Sigmoid colon (tissue), 7 donors: ENCODE results near the gene LIMS1. TPM values are rescaled to one million over a fixed set of nuclear protein-coding genes. Genes with fewer than 3 reads are reported as not detected.

Source experiments
- DNase-seq: peaks from one replicate; pipeline ENCODE4 v3.0.0-alpha.2; 2019
- H3K27ac ChIP-seq, 4 donors: fragments of 200-600 bp; sonication (generic); one replicate each; pipeline ENCODE4 v1.5.1; 2016 to 2019; ENCODE audit warnings: mild to moderate bottlenecking in 1 of 4
- H3K27me3 ChIP-seq, 3 donors: fragments of 200-600 bp; sonication (generic); one replicate each; pipeline ENCODE4 v1.5.1; 2019; ENCODE audit warnings: mild to moderate bottlenecking in 1 of 3
- H3K36me3 ChIP-seq, 4 donors: fragments of 200-600 bp; sonication (generic); one replicate each; pipeline ENCODE4 v1.5.1; 2016 to 2019
- H3K4me1 ChIP-seq, 4 donors: fragments of 200-600 bp; sonication (generic); one replicate each; pipeline ENCODE4 v1.5.1; 2017 to 2019
- H3K4me3 ChIP-seq, 4 donors: fragments of 200-600 bp; sonication (generic); one replicate each; pipeline ENCODE4 v1.5.1; 2017 to 2019; ENCODE audit warnings: mild to moderate bottlenecking in 2 of 4, moderate library complexity in 1 of 4
- H3K9me3 ChIP-seq, 4 donors: fragments of 200-600 bp in 3 of 4; sonication (generic) in 3 of 4; one replicate each; pipeline versions ENCODE4 v1.5.1 to v1.6.1; 2013 to 2019
- CTCF ChIP-seq, 4 experiments: fragments of 450-650 bp in 3 of 4; fragments of 200-600 bp in 1 of 4; IDR thresholded peaks; one replicate each; pipeline ENCODE4 v1.5.1; 2016 to 2019; ENCODE audit warnings: antibody characterized with exemption in 4 of 4, mild to moderate bottlenecking in 3 of 4, moderate library complexity in 2 of 4
- EP300 ChIP-seq, 4 donors: sonication (generic); formaldehyde crosslinking; IDR thresholded peaks; one replicate each; pipeline ENCODE4 v1.6.1; 2017; ENCODE audit warnings: antibody characterized with exemption in 4 of 4
- POLR2A ChIP-seq, 2 donors: fragments of 450-650 bp; IDR thresholded peaks; one replicate each; pipeline ENCODE4 v1.6.1; 2016; ENCODE audit warnings: antibody characterized with exemption in 2 of 2, mild to moderate bottlenecking in 2 of 2, moderate library complexity in 2 of 2
- POLR2AphosphoS5 ChIP-seq, 4 donors: sonication (generic); formaldehyde crosslinking; IDR thresholded peaks; one replicate each; pipeline ENCODE4 v1.6.1; 2017; ENCODE audit warnings: antibody characterized with exemption in 4 of 4
- WGBS, 2 donors: extraction: QIAGEN DNeasy Blood & Tissue Kit; methylation state at CpG; one replicate each; pipeline ENCODE4 v1.1.7; 2013; 5-methylcytosine and 5-hydroxymethylcytosine counted together
- intact Hi-C: fragments of 100-400 bp; cut with DNase I; formaldehyde crosslinking; loops from one replicate; pipeline ENCODE4 v1.15.1; 2023
- polyA plus RNA-seq, 3 donors: library from polyadenylated mRNA; stranded (reverse); fragments of 200-250 nt; gene quantifications; one replicate each; pipeline ENCODE4 v1.2.3, GENCODE V29; 2013
- total RNA-seq, 4 donors: library from RNA; depleted of rRNA; stranded (reverse); fragments of >200 nt; gene quantifications; one replicate each; pipeline ENCODE4 v1.1.0, GENCODE V29; 2016
- donor health status: healthy with polysubstance abuse.
- donor health status: Bipolar disorder and iron deficiency.
- donor health status: healthy.

LIMS1 gene
- total and polyA plus RNA-seq, 7 donors: 16.2 to 185 (median 65.3) TPM

GRCh38 chr2:108633409-108633808, 99.1 kb downstream of the LIMS1 start:
- Histone ChIP-seq H3K36me3 (no peaks in the 10 kb centered on the region), H3K27me3 (no peaks in the 10 kb centered on the region), H3K27ac (peak overlapping the region; percentile 4 to 69 (median 50)), H3K9me3 (no peaks in the 10 kb centered on the region), H3K4me1 (peaks cover 0 to 80% (median 66%) of the 10 kb centered on the region in 4 donors), H3K4me3 (no peak overlapping the region)
- TF ChIP-seq EP300 (IDR thresholded peaks at IDR 0.05) (no peak), CTCF (IDR thresholded peaks at IDR 0.05) (no peak), POLR2AphosphoS5 (IDR thresholded peaks at IDR 0.05) (no peak), POLR2A (IDR thresholded peaks at IDR 0.05) (no peak)
- WGBS, 2 donors: 17 to 55% methylated on average over 1 of the region's 1 CpG
- DNase-seq: no peak
- intact Hi-C loops: no loop called here

- H3K4me3 ChIP-seq: no peak overlapping the region
- H3K36me3 ChIP-seq: no peaks in the 10 kb centered on the region
- peak overlapping the region; percentile 4 to 69 (median 50) for H3K27ac ChIP-seq
- intact Hi-C loops: loop anchor here (2.0 kb wide), 1 partner anchor 19 kb away; no protein-coding TSS in a partner anchor
- no peak for DNase-seq
- no peaks in the 10 kb centered on the region for H3K27me3 ChIP-seq
- TF ChIP-seq POLR2AphosphoS5 (IDR thresholded peaks at IDR 0.05): no peak
- no peak for TF ChIP-seq POLR2A (IDR thresholded peaks at IDR 0.05)
- TF ChIP-seq EP300 (IDR thresholded peaks at IDR 0.05): no peak
- TF ChIP-seq CTCF (IDR thresholded peaks at IDR 0.05): no peak
- peaks cover 0 to 82% (median 66%) of the 10 kb centered on the region in 4 donors for H3K4me1 ChIP-seq
- H3K9me3 ChIP-seq: no peaks in the 10 kb centered on the region
Measured at GRCh38 chr2:108634011-108634410, 99.7 kb downstream of the LIMS1 start.

DNA sequence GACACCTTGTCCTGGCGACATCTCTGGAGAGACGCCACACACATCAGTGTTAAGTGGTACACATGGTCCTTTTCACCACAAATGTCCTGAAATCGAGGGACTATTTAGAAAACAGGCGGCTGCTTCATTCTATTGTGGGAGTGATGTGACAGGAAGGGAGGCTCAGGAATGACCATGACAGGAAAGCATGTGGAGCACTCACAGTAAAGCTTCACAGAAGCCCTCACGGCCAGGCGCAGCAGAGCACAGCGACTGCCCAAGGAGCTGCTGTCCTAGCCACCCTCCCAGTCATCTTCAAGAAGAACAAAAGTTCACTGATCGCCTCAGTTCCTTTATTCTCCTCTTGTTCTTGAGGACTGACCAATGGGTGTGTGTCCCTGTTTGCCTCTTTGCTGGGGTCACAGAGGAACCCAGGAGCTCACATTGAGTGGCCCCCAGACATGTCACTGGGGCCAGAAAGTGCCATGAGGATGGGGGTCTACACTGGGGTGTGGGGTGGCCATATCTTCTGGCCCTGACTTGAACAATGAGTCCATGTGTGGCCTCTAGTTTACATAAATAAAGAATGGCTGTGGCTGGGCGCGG, 100.4 kb downstream of the LIMS1 start:
- Histone ChIP-seq H3K36me3 (no peaks in the 10 kb centered on the region), H3K4me3 (no peak overlapping the region), H3K27me3 (no peaks in the 10 kb centered on the region), H3K27ac (peak overlapping the region in 3 of 4 donors; percentile 44 to 69 (median 56)), H3K4me1 (peaks cover 0 to 83% (median 68%) of the 10 kb centered on the region in 4 donors), H3K9me3 (no peaks in the 10 kb centered on the region)
- 77 to 86% methylated on average over 10 of the region's 10 CpGs for WGBS, 2 donors
- no peak for DNase-seq
- no peak for TF ChIP-seq EP300 (IDR thresholded peaks at IDR 0.05)
- no peak for TF ChIP-seq POLR2AphosphoS5 (IDR thresholded peaks at IDR 0.05)
- TF ChIP-seq POLR2A (IDR thresholded peaks at IDR 0.05): no peak
- no peak for TF ChIP-seq CTCF (IDR thresholded peaks at IDR 0.05)
- intact Hi-C loops: loop anchor here (2.0 kb wide), 1 partner anchor 20 kb away; no protein-coding TSS in a partner anchor

- H3K27ac ChIP-seq: peak overlapping the region; percentile 18 to 75 (median 62)
Measured at GRCh38 chr2:108635630-108636354, 101.5 kb downstream of the LIMS1 start.

More at GRCh38 chr2:108635630-108636354, 101.5 kb downstream of the LIMS1 start:
- 54 to 72% methylated on average over 13 of the region's 13 CpGs for WGBS, 2 donors
- no peak overlapping the region for H3K4me3 ChIP-seq
- H3K36me3 ChIP-seq: no peaks in the 10 kb centered on the region
- H3K27me3 ChIP-seq: no peaks in the 10 kb centered on the region
- DNase-seq: no peak
- no peak for TF ChIP-seq POLR2AphosphoS5 (IDR thresholded peaks at IDR 0.05)
- no peak for TF ChIP-seq CTCF (IDR thresholded peaks at IDR 0.05)
- no peak for TF ChIP-seq EP300 (IDR thresholded peaks at IDR 0.05)
- no peak for TF ChIP-seq POLR2A (IDR thresholded peaks at IDR 0.05)
- intact Hi-C loops: loop anchor here (2.0 kb wide), 2 partner anchors 21 to 29 kb away; no protein-coding TSS in a partner anchor
- no peaks in the 10 kb centered on the region for H3K9me3 ChIP-seq
- H3K4me1 ChIP-seq: peaks cover 0 to 91% (median 77%) of the 10 kb centered on the region in 4 donors
